DND-41 (cell line): ENCODE results near the gene NCOR1.

Source experiments
- EZH2 ChIP-seq: IDR thresholded peaks from 3 replicates; pipeline ENCODE4 v1.6.1; 2012; ENCODE audit warnings: borderline replicate concordance, low read depth, mild to moderate bottlenecking, moderate library complexity, low read length, inconsistent platforms; ENCODE audit not compliant: severe bottlenecking
- TF ChIP-seq, protein P1 (sequence below): IDR thresholded peaks from 2 replicates; pipeline ENCODE4 v1.5.1; 2012; ENCODE audit warnings: borderline replicate concordance, low read length, moderate library complexity, mild to moderate bottlenecking; ENCODE audit not compliant: poor library complexity, severe bottlenecking; ENCODE audit errors: extremely low read depth

GRCh38 chr17:16066125-16066524, 149.2 kb downstream of the NCOR1 start:
- TF ChIP-seq, protein P1, sequence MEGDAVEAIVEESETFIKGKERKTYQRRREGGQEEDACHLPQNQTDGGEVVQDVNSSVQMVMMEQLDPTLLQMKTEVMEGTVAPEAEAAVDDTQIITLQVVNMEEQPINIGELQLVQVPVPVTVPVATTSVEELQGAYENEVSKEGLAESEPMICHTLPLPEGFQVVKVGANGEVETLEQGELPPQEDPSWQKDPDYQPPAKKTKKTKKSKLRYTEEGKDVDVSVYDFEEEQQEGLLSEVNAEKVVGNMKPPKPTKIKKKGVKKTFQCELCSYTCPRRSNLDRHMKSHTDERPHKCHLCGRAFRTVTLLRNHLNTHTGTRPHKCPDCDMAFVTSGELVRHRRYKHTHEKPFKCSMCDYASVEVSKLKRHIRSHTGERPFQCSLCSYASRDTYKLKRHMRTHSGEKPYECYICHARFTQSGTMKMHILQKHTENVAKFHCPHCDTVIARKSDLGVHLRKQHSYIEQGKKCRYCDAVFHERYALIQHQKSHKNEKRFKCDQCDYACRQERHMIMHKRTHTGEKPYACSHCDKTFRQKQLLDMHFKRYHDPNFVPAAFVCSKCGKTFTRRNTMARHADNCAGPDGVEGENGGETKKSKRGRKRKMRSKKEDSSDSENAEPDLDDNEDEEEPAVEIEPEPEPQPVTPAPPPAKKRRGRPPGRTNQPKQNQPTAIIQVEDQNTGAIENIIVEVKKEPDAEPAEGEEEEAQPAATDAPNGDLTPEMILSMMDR, result no peak
- no peak for TF ChIP-seq EZH2
